Activated CD4-positive, alpha-beta memory T cell treated with anti-CD3 and anti-CD28 coated beads for 36 hours (primary cell): ENCODE results near the gene CAPZB. TPM values are rescaled to one million over a fixed set of nuclear protein-coding genes. Genes with fewer than 3 reads are reported as not detected.

ENCODE experiments used
- CTCF ChIA-PET: fragments of 350-600 bp; sonication (Branson Sonifier 250); formaldehyde crosslinking; loops from one replicate; lab custom pipeline; 2021; ENCODE audit warnings: antibody characterized with exemption, inconsistent platforms; lab: Charles Lee
- POLR2A ChIA-PET: fragments of 350-600 bp; sonication (Branson Sonifier 250); formaldehyde crosslinking; loops from one replicate; lab custom pipeline; 2021; ENCODE audit warnings: antibody characterized with exemption; lab: Charles Lee
- DNase-seq: peaks from one replicate; pipeline ENCODE4 v3.0.0-alpha.2; 2020
- H3K27ac Mint-ChIP-seq: one replicate; pipeline ENCODE4 v1.8.0; 2021; ENCODE audit warnings: mixed read lengths
- H3K27me3 Mint-ChIP-seq: one replicate; pipeline ENCODE4 v1.8.0; 2021; ENCODE audit warnings: mixed read lengths
- H3K36me3 Mint-ChIP-seq: one replicate; pipeline ENCODE4 v1.8.0; 2021; ENCODE audit warnings: mixed read lengths
- H3K4me1 Mint-ChIP-seq: one replicate; pipeline ENCODE4 v1.8.0; 2021; ENCODE audit warnings: low read depth, mixed read lengths
- H3K4me3 Mint-ChIP-seq: one replicate; pipeline ENCODE4 v1.8.0; 2021; ENCODE audit warnings: mild to moderate bottlenecking, mixed read lengths
- H3K9me3 Mint-ChIP-seq: one replicate; pipeline ENCODE4 v1.8.0; 2021; ENCODE audit warnings: mixed read lengths
- intact Hi-C: fragments of 100-400 bp; cut with micrococcal nuclease; formaldehyde crosslinking; loops from one replicate; pipeline ENCODE4 v1.15.1; 2023
- total RNA-seq, 2 experiments: library from RNA; stranded (reverse); gene quantifications; one replicate each; pipeline ENCODE4 v1.2.3, GENCODE V29; 2021

The CAPZB gene
- total RNA-seq, 2 experiments from 2014 or later = 388 to 419 TPM

GRCh38 chr1:19457607-19458006 is 27.7 kb downstream of the CAPZB start:
- POLR2A ChIA-PET = interaction anchor here (0.7 to 1.0 kb wide), 2 partner anchors 9 to 139 kb away, joined by 3 read pairs; no protein-coding TSS in a partner anchor
- intact Hi-C loops = no loop called here
- H3K27me3 Mint-ChIP-seq = no peaks in the 10 kb centered on the region
- CTCF ChIA-PET = interaction anchor here (0.8 to 2.5 kb wide), 3 partner anchors 11 to 67 kb away, joined by 3 to 7 read pairs (median 6); no protein-coding TSS in a partner anchor
- DNase-seq = no peak
- H3K27ac Mint-ChIP-seq = peak overlapping the region; percentile 35
- no peak overlapping the region for H3K4me3 Mint-ChIP-seq
- peaks cover 1% of the 10 kb centered on the region for H3K36me3 Mint-ChIP-seq
- H3K4me1 Mint-ChIP-seq = peaks cover 87% of the 10 kb centered on the region
- H3K9me3 Mint-ChIP-seq = no peaks in the 10 kb centered on the region

- no peak overlapping the region for H3K4me3 Mint-ChIP-seq
Measured at GRCh38 chr1:19456968-19457441, 28.3 kb downstream of the CAPZB start.

GRCh38 chr1:19455353-19455752 is 30.0 kb downstream of the CAPZB start:
- peaks cover 87% of the 10 kb centered on the region for H3K4me1 Mint-ChIP-seq
- no peak overlapping the region for H3K4me3 Mint-ChIP-seq
- POLR2A ChIA-PET = interaction anchor here (1.0 to 1.1 kb wide), 2 partner anchors 17 to 20 kb away, joined by 4 read pairs; no protein-coding TSS in a partner anchor
- H3K36me3 Mint-ChIP-seq = peaks cover 1% of the 10 kb centered on the region
- H3K9me3 Mint-ChIP-seq = no peaks in the 10 kb centered on the region
- H3K27me3 Mint-ChIP-seq = no peaks in the 10 kb centered on the region
- intact Hi-C loops = loop anchor here (2.0 kb wide), 1 partner anchor 21 kb away; no protein-coding TSS in a partner anchor
- peak overlapping the region; percentile 83 for H3K27ac Mint-ChIP-seq
- no peak for DNase-seq
- CTCF ChIA-PET = no interaction called here

More at GRCh38 chr1:19456968-19457441, 28.3 kb downstream of the CAPZB start:
- intact Hi-C loops = no loop called here
- H3K4me1 Mint-ChIP-seq = peaks cover 90% of the 10 kb centered on the region
- H3K27me3 Mint-ChIP-seq = no peaks in the 10 kb centered on the region
- DNase-seq = no peak
- CTCF ChIA-PET = interaction anchor here (1.8 kb wide), 1 partner anchor 11 kb away, joined by 6 read pairs; no protein-coding TSS in a partner anchor
- no peaks in the 10 kb centered on the region for H3K9me3 Mint-ChIP-seq
- H3K27ac Mint-ChIP-seq = no peak overlapping the region
- POLR2A ChIA-PET = interaction anchor here (0.7 kb wide), 1 partner anchor 140 kb away, joined by 3 read pairs; no protein-coding TSS in a partner anchor
- peaks cover 1% of the 10 kb centered on the region for H3K36me3 Mint-ChIP-seq

- CTCF ChIA-PET = no interaction called here
- peaks cover 1% of the 10 kb centered on the region for H3K36me3 Mint-ChIP-seq
Measured at GRCh38 chr1:19454265-19455146, 30.8 kb downstream of the CAPZB start.

GRCh38 chr1:19453741-19454201 is 31.6 kb downstream of the CAPZB start:
- Mint-ChIP-seq H3K36me3 (peaks cover 1% of the 10 kb centered on the region), H3K4me1 (peaks cover 86% of the 10 kb centered on the region), H3K27me3 (no peaks in the 10 kb centered on the region), H3K4me3 (no peak overlapping the region), H3K27ac (peak overlapping the region; percentile 1), H3K9me3 (no peaks in the 10 kb centered on the region)
- ChIA-PET POLR2A (interaction anchor here (1.0 to 1.3 kb wide), 2 partner anchors 15 to 31 kb away, joined by 3 to 4 read pairs; partner anchors contain the start of gene CAPZB), CTCF (no interaction called here)
- DNase-seq = no peak
- intact Hi-C loops = loop anchor here (2.0 kb wide), 1 partner anchor 23 kb away; no protein-coding TSS in a partner anchor

More at GRCh38 chr1:19454265-19455146, 30.8 kb downstream of the CAPZB start:
- Mint-ChIP-seq H3K4me1 (peaks cover 86% of the 10 kb centered on the region), H3K27me3 (no peaks in the 10 kb centered on the region), H3K27ac (peak overlapping the region; percentile 83), H3K9me3 (no peaks in the 10 kb centered on the region), H3K4me3 (no peak overlapping the region)
- intact Hi-C loops = loop anchor here (2.0 kb wide), 1 partner anchor 22 kb away; no protein-coding TSS in a partner anchor
- no peak for DNase-seq
- POLR2A ChIA-PET = interaction anchor here (1.0 to 1.3 kb wide), 4 partner anchors 14 to 30 kb away, joined by 3 to 4 read pairs (median 4); partner anchors contain the start of gene CAPZB

- intact Hi-C loops = no loop called here
- no peak for DNase-seq
- H3K9me3 Mint-ChIP-seq = no peaks in the 10 kb centered on the region
- ChIA-PET POLR2A (no interaction called here), CTCF (no interaction called here)
- H3K27ac Mint-ChIP-seq = no peak overlapping the region
- H3K27me3 Mint-ChIP-seq = no peaks in the 10 kb centered on the region
- peaks cover 88% of the 10 kb centered on the region for H3K4me1 Mint-ChIP-seq
- peaks cover 4% of the 10 kb centered on the region for H3K36me3 Mint-ChIP-seq
- no peak overlapping the region for H3K4me3 Mint-ChIP-seq
Measured at GRCh38 chr1:19452221-19452663, 33.1 kb downstream of the CAPZB start.

GRCh38 chr1:19450811-19451515 is 34.4 kb downstream of the CAPZB start:
- Mint-ChIP-seq H3K36me3 (peaks cover 4% of the 10 kb centered on the region), H3K9me3 (no peaks in the 10 kb centered on the region), H3K27me3 (no peaks in the 10 kb centered on the region), H3K4me3 (no peak overlapping the region), H3K27ac (peak overlapping the region; percentile 69), H3K4me1 (peaks cover 87% of the 10 kb centered on the region)
- CTCF ChIA-PET = interaction anchor here (0.9 kb wide), 1 partner anchor 20 kb away, joined by 3 read pairs; no protein-coding TSS in a partner anchor
- POLR2A ChIA-PET = no interaction called here
- no peak for DNase-seq
- intact Hi-C loops = no loop called here

GRCh38 chr1:19449454-19450228 is 35.7 kb downstream of the CAPZB start:
- Mint-ChIP-seq H3K27me3 (no peaks in the 10 kb centered on the region), H3K4me1 (peaks cover 87% of the 10 kb centered on the region), H3K9me3 (no peaks in the 10 kb centered on the region), H3K27ac (peak overlapping the region; percentile 91), H3K36me3 (peaks cover 4% of the 10 kb centered on the region), H3K4me3 (no peak overlapping the region)
- intact Hi-C loops = loop anchor here (2.0 to 5.0 kb wide), 2 partner anchors 17 to 72 kb away; no protein-coding TSS in a partner anchor
- CTCF ChIA-PET = interaction anchor here (0.9 to 1.7 kb wide), 3 partner anchors 21 to 133 kb away, joined by 3 to 7 read pairs (median 3); no protein-coding TSS in a partner anchor
- DNase-seq = no peak
- POLR2A ChIA-PET = no interaction called here

GRCh38 chr1:19448491-19449439 is 36.6 kb downstream of the CAPZB start:
- intact Hi-C loops = loop anchor here (1.0 to 5.0 kb wide), 4 partner anchors 11 to 71 kb away; no protein-coding TSS in a partner anchor
- H3K27ac Mint-ChIP-seq = peak overlapping the region; percentile 91
- DNase-seq = peak; percentile 61
- peaks cover 4% of the 10 kb centered on the region for H3K36me3 Mint-ChIP-seq
- no peaks in the 10 kb centered on the region for H3K27me3 Mint-ChIP-seq
- H3K9me3 Mint-ChIP-seq = no peaks in the 10 kb centered on the region
- peak overlapping the region; percentile 42 for H3K4me3 Mint-ChIP-seq
- H3K4me1 Mint-ChIP-seq = peaks cover 85% of the 10 kb centered on the region
- ChIA-PET CTCF (interaction anchor here (0.6 to 1.7 kb wide), 6 partner anchors 12 to 205 kb away, joined by 3 to 7 read pairs (median 3); no protein-coding TSS in a partner anchor), POLR2A (interaction anchor here (0.7 to 1.8 kb wide), 12 partner anchors 10 to 56 kb away, joined by 3 to 7 read pairs (median 4); no protein-coding TSS in a partner anchor)
